Gastroesophageal sphincter (tissue), 3 donors: ENCODE data around the gene UQCC2.

Experiments
- EP300 ChIP-seq: sonication (generic); formaldehyde crosslinking; IDR thresholded peaks from one replicate; pipeline ENCODE4 v1.6.1; 2017; ENCODE audit warnings: antibody characterized with exemption, mild to moderate bottlenecking
- POLR2A ChIP-seq, 2 donors: fragments of 450-650 bp; IDR thresholded peaks; one replicate each; pipeline ENCODE4 v1.6.1; 2017; ENCODE audit warnings: antibody characterized with exemption in 2 of 2, mild to moderate bottlenecking in 2 of 2, moderate library complexity in 1 of 2
- POLR2AphosphoS5 ChIP-seq: sonication (generic); formaldehyde crosslinking; IDR thresholded peaks from one replicate; pipeline ENCODE4 v1.6.1; 2017; ENCODE audit warnings: antibody characterized with exemption
- TF ChIP-seq, protein P1 (sequence below), 4 experiments: fragments of 200-600 bp in 2 of 4; fragments of 450-650 bp in 2 of 4; sonication (generic) in 1 of 4; IDR thresholded peaks; one replicate each; pipeline ENCODE4 v1.5.1; 2017 to 2019; ENCODE audit warnings: antibody characterized with exemption in 4 of 4, mild to moderate bottlenecking in 2 of 4, moderate library complexity in 2 of 4

DNA sequence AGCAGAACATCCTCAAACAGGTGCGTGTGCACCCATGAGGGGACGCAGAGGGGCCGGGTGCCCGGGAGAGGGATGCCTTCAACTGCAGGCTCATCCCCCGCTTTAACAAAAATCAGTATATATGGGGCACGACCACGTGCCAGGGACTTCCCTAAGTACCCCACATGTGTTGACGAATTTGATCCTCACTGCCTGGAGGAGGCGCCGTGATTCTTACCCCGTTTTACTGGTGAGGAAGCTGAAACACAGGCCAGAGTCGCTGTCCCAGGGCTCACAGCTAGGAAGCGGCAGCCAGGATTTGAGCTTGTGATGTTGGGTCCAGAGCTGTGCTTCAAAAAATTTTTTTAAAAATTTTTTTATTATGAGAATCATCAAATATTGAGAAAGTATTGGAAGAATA, 45.5 kb downstream of the UQCC2 start:
- TF ChIP-seq POLR2AphosphoS5 (no peak), POLR2A (IDR thresholded peaks at IDR 0.05) (no peak), EP300 (no peak)
- TF ChIP-seq, protein P1, sequence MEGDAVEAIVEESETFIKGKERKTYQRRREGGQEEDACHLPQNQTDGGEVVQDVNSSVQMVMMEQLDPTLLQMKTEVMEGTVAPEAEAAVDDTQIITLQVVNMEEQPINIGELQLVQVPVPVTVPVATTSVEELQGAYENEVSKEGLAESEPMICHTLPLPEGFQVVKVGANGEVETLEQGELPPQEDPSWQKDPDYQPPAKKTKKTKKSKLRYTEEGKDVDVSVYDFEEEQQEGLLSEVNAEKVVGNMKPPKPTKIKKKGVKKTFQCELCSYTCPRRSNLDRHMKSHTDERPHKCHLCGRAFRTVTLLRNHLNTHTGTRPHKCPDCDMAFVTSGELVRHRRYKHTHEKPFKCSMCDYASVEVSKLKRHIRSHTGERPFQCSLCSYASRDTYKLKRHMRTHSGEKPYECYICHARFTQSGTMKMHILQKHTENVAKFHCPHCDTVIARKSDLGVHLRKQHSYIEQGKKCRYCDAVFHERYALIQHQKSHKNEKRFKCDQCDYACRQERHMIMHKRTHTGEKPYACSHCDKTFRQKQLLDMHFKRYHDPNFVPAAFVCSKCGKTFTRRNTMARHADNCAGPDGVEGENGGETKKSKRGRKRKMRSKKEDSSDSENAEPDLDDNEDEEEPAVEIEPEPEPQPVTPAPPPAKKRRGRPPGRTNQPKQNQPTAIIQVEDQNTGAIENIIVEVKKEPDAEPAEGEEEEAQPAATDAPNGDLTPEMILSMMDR (IDR thresholded peaks at IDR 0.05) = no peak
